KMS-11 (cell line): Measurements from ENCODE around the gene FBXO38.

ENCODE experiments used
- H2AFZ ChIP-seq: fragments of 200-600 bp; sonication (generic); 2 replicates; pipeline ENCODE4 v1.6.1; 2016; ENCODE audit warnings: antibody characterized with exemption, mixed run types, low read depth
- H3K27ac ChIP-seq: fragments of 200-600 bp; sonication (generic); 2 replicates; pipeline ENCODE4 v1.6.1; 2016; ENCODE audit warnings: mild to moderate bottlenecking, mixed run types
- H3K27me3 ChIP-seq: fragments of 200-600 bp; sonication (generic); 2 replicates; pipeline ENCODE4 v1.6.1; 2017; ENCODE audit warnings: mild to moderate bottlenecking, low read depth, mixed run types, moderate library complexity; ENCODE audit not compliant: insufficient read depth
- H3K36me3 ChIP-seq: fragments of 200-600 bp; sonication (generic); 2 replicates; pipeline ENCODE4 v1.6.1; 2017; ENCODE audit warnings: mild to moderate bottlenecking, mixed run types; ENCODE audit not compliant: insufficient read depth
- H3K4me1 ChIP-seq: fragments of 200-600 bp; sonication (generic); 2 replicates; pipeline ENCODE4 v1.6.1; 2016; ENCODE audit warnings: mild to moderate bottlenecking, low read depth, mixed run types; ENCODE audit not compliant: poor library complexity, severe bottlenecking
- H3K4me2 ChIP-seq: fragments of 200-600 bp; sonication (generic); 2 replicates; pipeline ENCODE4 v1.7.0; 2016; ENCODE audit warnings: mild to moderate bottlenecking, mixed run types
- H3K4me3 ChIP-seq: fragments of 200-600 bp; sonication (generic); IDR thresholded peaks from 2 replicates; pipeline ENCODE4 v1.6.1; 2017; ENCODE audit warnings: low read depth, low read length, mixed read lengths; ENCODE audit not compliant: insufficient read depth
- H3K79me2 ChIP-seq: fragments of 200-600 bp; sonication (generic); 2 replicates; pipeline ENCODE4 v1.6.1; 2016; ENCODE audit warnings: low read depth, mixed run types; ENCODE audit not compliant: insufficient read depth
- H3K9ac ChIP-seq: fragments of 200-600 bp; sonication (generic); 2 replicates; pipeline ENCODE4 v1.6.1; 2016; ENCODE audit warnings: mild to moderate bottlenecking, mixed run types
- H4K20me1 ChIP-seq: fragments of 200-600 bp; sonication (generic); 2 replicates; pipeline ENCODE4 v1.6.1; 2016; ENCODE audit warnings: mild to moderate bottlenecking, mixed run types; ENCODE audit not compliant: insufficient read depth
- CTCF ChIP-seq: fragments of 200-600 bp; sonication (generic); conservative IDR thresholded peaks from 2 replicates; pipeline ENCODE4 v1.6.1; 2017; ENCODE audit warnings: low read depth, mild to moderate bottlenecking, antibody characterized with exemption, low read length, moderate library complexity, mixed read lengths

FBXO38 gene

GRCh38 chr5:148352696-148353095, 31.1 kb upstream of the FBXO38 start:
- no peak for TF ChIP-seq CTCF
- Histone ChIP-seq H3K9ac (no peak overlapping the region), H3K4me3 (no peak overlapping the region), H2AFZ (no peak overlapping the region), H4K20me1 (no peaks in the 10 kb centered on the region), H3K27ac (no peak overlapping the region), H3K4me1 (no peaks in the 10 kb centered on the region), H3K36me3 (no peaks in the 10 kb centered on the region), H3K4me2 (no peak overlapping the region), H3K79me2 (no peaks in the 10 kb centered on the region), H3K27me3 (no peaks in the 10 kb centered on the region)

- H3K9ac ChIP-seq, result no peak overlapping the region
- H3K27ac ChIP-seq, result no peak overlapping the region
- no peaks in the 10 kb centered on the region for H3K79me2 ChIP-seq
- no peak overlapping the region for H2AFZ ChIP-seq
- no peak overlapping the region for H3K4me2 ChIP-seq
- no peaks in the 10 kb centered on the region for H3K4me1 ChIP-seq
- no peak for TF ChIP-seq CTCF
- H3K36me3 ChIP-seq, result no peaks in the 10 kb centered on the region
- H3K27me3 ChIP-seq, result no peaks in the 10 kb centered on the region
- no peaks in the 10 kb centered on the region for H4K20me1 ChIP-seq
- no peak overlapping the region for H3K4me3 ChIP-seq
Measured at GRCh38 chr5:148353634-148354033, 30.1 kb upstream of the FBXO38 start.

DNA sequence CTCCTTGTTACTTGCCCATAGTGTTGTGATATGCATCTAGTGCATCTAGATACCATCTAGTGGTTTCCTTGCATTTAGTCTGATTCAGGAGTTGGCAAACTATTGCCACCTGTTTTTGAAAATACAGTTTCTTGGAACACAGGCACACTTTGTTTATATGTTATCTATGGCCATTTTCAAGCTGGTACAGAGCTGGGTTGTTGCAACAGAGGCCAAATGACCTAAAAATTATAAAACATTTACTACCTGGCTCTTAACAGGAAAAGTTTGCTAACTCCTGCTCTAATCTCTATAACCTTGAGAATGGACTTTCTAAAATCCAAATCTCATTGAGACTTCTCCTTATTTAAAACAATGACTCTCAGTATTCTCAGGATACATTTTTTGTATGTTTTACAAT, 19.4 kb upstream of the FBXO38 start:
- Histone ChIP-seq H3K27me3 (no peaks in the 10 kb centered on the region), H3K4me3 (no peak overlapping the region), H3K27ac (no peak overlapping the region), H3K79me2 (no peaks in the 10 kb centered on the region), H3K9ac (no peak overlapping the region), H3K4me1 (no peaks in the 10 kb centered on the region), H3K36me3 (no peaks in the 10 kb centered on the region), H2AFZ (no peak overlapping the region), H4K20me1 (no peaks in the 10 kb centered on the region), H3K4me2 (no peak overlapping the region)
- TF ChIP-seq CTCF, result no peak

DNA sequence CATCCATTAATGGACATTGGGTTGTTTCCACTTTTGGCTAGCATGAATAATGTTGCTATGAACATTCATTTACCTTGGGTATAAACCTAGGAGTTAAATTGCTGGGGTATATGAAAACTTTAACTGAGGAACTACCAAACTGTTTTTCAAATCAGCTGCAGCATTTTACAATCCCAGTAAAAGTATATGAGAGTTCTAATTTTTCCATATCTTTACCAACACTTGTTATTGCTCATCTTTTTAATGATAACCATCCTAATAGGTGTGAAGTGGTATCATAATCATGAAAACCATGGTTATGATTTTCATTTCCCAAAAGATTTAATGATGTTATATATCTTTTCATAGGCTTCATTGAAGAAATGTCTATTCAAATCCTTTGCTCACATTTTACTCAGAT, 15.5 kb upstream of the FBXO38 start:
- Histone ChIP-seq H3K27ac (no peak overlapping the region), H2AFZ (no peak overlapping the region), H3K79me2 (no peaks in the 10 kb centered on the region), H3K4me1 (no peaks in the 10 kb centered on the region), H3K4me3 (no peak overlapping the region), H3K27me3 (no peaks in the 10 kb centered on the region), H3K4me2 (no peak overlapping the region), H4K20me1 (no peaks in the 10 kb centered on the region), H3K36me3 (no peaks in the 10 kb centered on the region), H3K9ac (no peak overlapping the region)
- TF ChIP-seq CTCF, result no peak
